ENCODE data around the gene JMJD1C.

GRCh38 chr10:63227207-63227895 lies 238.4 kb downstream of the JMJD1C start:
- no peak for TF ChIP-seq POLR2A (IDR thresholded peaks at IDR 0.05)
- no peak for TF ChIP-seq EP300 (IDR thresholded peaks at IDR 0.05)
- TF ChIP-seq CTCF (IDR thresholded peaks at IDR 0.05) = no peak
